ENCODE results near the gene RASL10A. TPM values are rescaled to one million over a fixed set of nuclear protein-coding genes. Genes with fewer than 3 reads are reported as not detected.
A peak's percentile ranks its signal among the peaks of the same experiment; 100 is the strongest.

RASL10A gene
- total and polyA plus RNA-seq, 9 of the 15 experiments (the other 6 are each of a cell fraction or from before 2014, with no cell fraction given), result 0.17 to 1.2 (median 0.45) TPM; not detected in 3

DNA sequence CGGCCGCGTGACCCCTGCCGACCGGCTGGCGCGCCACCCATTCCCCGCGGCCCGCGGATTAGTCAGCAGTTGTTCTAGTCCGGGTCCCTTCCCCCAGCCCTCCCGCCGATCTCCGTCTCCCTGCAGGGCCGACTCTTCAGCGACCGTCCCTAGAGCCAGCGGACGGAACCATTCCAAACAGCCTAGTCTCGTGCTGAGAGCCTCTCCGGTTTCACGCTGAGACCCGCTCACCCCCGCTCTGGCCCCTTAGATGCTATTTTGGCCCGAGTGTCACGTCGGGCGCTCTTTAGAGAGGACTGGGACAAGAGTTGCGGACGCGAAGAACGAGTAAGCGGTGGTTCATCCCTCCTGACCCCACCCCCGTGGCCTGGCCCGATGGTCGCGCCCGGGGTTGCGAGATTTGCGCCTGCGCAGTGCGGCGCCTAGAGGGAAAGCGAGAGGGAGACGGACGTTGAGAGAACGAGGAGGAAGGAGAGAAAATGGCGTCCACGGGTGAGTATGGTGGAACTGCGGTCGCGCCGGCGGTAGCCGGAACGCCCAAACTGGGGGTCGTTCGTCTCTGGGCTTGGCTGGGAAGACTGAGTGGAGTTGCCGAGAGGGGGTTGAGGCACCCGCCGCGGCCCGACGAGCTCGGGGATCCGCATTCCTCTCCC lies 47.5 kb downstream of the RASL10A start, which contains the start of the genes EWSR1 and RHBDD3 (continued):
- TF ChIP-seq UBTF (IDR thresholded peaks at IDR 0.05; ENCODE audit: borderline replicate concordance in 1 of 2, low read depth in 2 of 2, low read length in 2 of 2) (peak in 1 of 2 experiments; percentile 54; a peak in 1 of 4 replicates), NCOA4 (IDR thresholded peaks at IDR 0.05; ENCODE audit: partially characterized antibody) (no peak), TEAD4 (IDR thresholded peaks at IDR 0.05; ENCODE audit: low read length) (no peak), TEAD4 (CRISPR knock-in tag; IDR thresholded peaks at IDR 0.05; ENCODE audit: borderline replicate concordance) (0 out of 2 replicates have a peak, but pooled peaks have one; percentile 29), CCNT2 (IDR thresholded peaks at IDR 0.05; ENCODE audit: borderline replicate concordance, extremely low read depth, insufficient read length, low read depth, low read length) (peak; percentile 79), E2F4 (CRISPR knock-in tag; IDR thresholded peaks at IDR 0.05; ENCODE audit: low read depth) (peak; percentile 72; the same call in 1 of the 2 replicates), MXI1 (IDR thresholded peaks at IDR 0.05; ENCODE audit: low read depth, low read length) (0 out of 2 replicates have a peak, but pooled peaks have one; percentile 57), NCOA2 (IDR thresholded peaks at IDR 0.05; ENCODE audit: partially characterized antibody in 2 of 2) (peak in 1 of 2 experiments; percentile 98), RERE (CRISPR knock-in tag; IDR thresholded peaks at IDR 0.05; ENCODE audit: borderline replicate concordance) (no peak), JUN (IDR thresholded peaks at IDR 0.05; ENCODE audit: borderline replicate concordance, low read depth, low read length) (no peak), JUN (CRISPR knock-in tag; IDR thresholded peaks at IDR 0.05; ENCODE audit: borderline replicate concordance) (0 out of 2 replicates have a peak, but pooled peaks have one; percentile 43)
- TF ChIP-seq, protein P1, sequence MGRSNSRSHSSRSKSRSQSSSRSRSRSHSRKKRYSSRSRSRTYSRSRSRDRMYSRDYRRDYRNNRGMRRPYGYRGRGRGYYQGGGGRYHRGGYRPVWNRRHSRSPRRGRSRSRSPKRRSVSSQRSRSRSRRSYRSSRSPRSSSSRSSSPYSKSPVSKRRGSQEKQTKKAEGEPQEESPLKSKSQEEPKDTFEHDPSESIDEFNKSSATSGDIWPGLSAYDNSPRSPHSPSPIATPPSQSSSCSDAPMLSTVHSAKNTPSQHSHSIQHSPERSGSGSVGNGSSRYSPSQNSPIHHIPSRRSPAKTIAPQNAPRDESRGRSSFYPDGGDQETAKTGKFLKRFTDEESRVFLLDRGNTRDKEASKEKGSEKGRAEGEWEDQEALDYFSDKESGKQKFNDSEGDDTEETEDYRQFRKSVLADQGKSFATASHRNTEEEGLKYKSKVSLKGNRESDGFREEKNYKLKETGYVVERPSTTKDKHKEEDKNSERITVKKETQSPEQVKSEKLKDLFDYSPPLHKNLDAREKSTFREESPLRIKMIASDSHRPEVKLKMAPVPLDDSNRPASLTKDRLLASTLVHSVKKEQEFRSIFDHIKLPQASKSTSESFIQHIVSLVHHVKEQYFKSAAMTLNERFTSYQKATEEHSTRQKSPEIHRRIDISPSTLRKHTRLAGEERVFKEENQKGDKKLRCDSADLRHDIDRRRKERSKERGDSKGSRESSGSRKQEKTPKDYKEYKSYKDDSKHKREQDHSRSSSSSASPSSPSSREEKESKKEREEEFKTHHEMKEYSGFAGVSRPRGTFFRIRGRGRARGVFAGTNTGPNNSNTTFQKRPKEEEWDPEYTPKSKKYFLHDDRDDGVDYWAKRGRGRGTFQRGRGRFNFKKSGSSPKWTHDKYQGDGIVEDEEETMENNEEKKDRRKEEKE (IDR thresholded peaks at IDR 0.05; ENCODE audit: borderline replicate concordance in 1 of 2, control insufficient read depth in 1 of 2, low read depth in 2 of 2, low read length in 1 of 2), result peak; percentile 66 to 96; a peak in 2 of 4 replicates

Data from K562 (cell line).